GM12865 (cell line): ENCODE results near the gene PFN4.

ENCODE experiments used
- DNase-seq: peaks from one replicate; pipeline ENCODE4 v3.0.0; 2010; ENCODE audit warnings: low read depth
- H3K4me3 ChIP-seq: 2 replicates; pipeline ENCODE4 v1.5.1; 2011; ENCODE audit warnings: mild to moderate bottlenecking, low read depth, low read length, control low read depth
- CTCF ChIP-seq: IDR thresholded peaks from 2 replicates; pipeline ENCODE4 v1.5.1; 2011; ENCODE audit warnings: low read length, control low read depth, low read depth, inconsistent platforms; ENCODE audit not compliant: insufficient read depth; ENCODE audit errors: missing control alignments

The PFN4 gene

GRCh38 chr2:24132543-24132942 is 9.4 kb upstream of the PFN4 start:
- TF ChIP-seq CTCF, result no peak
- DNase-seq, result no peak
- H3K4me3 ChIP-seq, result no peak overlapping the region

- no peak overlapping the region for H3K4me3 ChIP-seq
- no peak for TF ChIP-seq CTCF
- DNase-seq, result no peak
These were observed 2.8 kb upstream of the PFN4 start for GRCh38 chr2:24125956-24126355.

DNA sequence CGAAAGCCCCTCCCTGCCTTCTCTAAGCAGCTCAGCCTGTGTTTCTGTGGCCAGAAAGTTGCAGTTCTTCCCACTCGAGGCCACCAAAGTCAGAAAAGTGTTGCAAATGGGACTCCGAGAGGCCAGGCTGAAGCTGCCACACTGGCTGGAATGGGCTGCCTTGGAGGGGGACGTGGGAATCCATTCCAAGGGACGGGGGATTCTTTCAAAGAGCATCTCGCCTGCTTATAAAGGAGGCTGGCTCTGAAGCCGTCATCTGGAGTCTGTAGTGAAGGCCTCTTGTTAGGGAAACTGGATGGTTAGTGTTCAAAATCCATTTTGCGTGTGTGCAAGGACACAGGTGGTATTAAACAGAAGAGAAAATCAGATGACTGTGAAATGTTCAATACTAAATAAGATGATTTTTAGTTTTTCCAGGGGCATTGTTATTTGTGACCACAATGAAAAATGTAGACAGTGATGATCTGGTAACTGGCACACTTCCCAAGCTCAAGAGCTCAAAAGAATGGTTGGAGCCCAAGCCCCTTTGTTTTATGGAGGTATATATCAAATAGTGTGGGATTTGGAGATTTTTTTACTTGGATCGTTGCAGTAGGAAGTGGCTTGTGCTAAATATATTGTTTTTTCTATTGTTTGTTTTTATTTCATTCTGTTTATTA is 917 bp upstream of the PFN4 start:
- H3K4me3 ChIP-seq, result peak overlapping the region; percentile 88
- no peak for DNase-seq
- TF ChIP-seq CTCF, result no peak

DNA sequence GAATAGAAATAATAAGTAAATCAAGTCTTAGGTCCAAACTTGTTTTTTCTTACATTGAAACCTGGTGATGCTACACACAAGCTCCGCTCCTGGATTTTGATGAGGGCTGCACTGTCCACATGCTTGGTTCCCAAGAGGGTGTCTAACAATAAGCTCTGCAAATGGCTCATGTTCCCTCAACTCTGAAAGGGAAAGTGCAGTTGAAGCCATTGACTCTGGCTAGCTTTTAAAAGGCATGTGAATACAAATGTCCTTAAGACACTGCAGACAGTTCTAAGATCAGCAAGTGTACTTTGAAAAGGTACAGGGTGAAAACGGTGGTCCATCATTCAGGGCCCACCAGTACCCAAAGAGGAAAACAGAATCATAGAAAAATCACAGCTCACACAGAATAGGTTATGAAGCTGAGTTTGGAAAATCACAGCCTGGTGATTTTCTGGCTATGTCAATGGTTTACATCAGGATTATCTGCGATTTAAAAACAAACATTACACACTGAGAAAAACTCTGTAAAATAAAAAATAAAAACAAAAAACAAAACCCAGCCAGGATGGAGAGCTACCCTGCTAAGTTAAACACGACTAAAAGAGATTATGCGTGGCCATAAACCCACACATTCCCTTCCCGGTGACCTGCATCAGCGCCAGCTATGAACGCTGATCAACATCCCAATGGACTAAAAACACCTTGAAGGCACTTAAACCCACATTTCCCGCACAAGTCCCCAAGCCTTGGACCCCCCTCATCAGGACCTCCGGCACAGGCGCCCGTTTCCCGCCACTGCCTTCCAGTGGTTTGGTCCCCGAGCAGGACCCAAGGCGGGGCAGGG is 554 bp downstream of the PFN4 start:
- DNase-seq, result peak; percentile 16
- TF ChIP-seq CTCF, result no peak
- H3K4me3 ChIP-seq, result peak overlapping the region; percentile 88

DNA sequence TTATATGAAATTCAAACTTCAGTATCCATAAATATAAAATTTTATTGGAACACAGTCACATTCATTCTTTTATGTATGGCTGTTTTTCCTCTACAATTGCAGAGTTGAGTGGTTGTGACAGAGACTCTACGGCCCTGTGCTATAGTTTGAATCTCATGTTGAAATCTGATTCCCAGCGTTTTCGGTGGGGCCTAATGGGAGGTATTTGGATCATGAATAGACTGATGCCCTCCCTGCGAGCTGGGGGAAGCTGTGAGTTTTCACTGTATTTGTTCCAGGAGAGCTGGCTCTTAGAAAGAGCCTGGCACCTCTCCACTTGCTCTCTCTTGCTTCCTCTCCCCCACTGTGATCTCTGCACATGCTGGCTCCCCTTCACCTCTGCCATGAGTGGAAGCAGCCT is 1.7 kb downstream of the PFN4 start:
- DNase-seq, result no peak
- H3K4me3 ChIP-seq, result no peak overlapping the region

DNA sequence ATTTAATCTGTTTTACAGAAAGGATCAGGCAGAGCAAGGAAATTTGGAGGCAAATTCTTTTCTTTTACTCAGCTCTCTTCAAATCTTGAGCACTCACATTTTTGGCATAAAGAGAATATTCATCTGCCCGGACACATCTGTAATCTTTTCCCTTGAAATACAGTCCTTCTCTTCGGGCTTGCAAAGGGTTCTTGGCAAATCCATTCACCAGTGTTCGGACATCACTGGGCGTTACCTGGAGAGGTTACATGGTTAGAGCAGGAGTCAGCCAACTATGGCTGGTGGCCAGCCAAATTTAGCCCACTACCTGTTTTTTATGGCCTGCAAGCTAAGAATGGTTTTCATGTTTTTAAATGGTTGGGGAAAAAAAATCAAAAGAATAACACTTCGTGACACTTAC is 2.1 kb downstream of the PFN4 start:
- no peak for DNase-seq
- H3K4me3 ChIP-seq, result no peak overlapping the region
- no peak for TF ChIP-seq CTCF

More for the DNA sequence above, 1.7 kb downstream of the PFN4 start:
- TF ChIP-seq CTCF, result no peak
